Coronary artery (tissue), 2 donors: Measurements from ENCODE around the gene NPAS3.

Experiments
- DNase-seq: peaks from one replicate; pipeline ENCODE4 v3.0.0-alpha.2; 2017; ENCODE audit warnings: low spot score
- H3K27ac ChIP-seq, 2 donors: fragments of 200-600 bp; sonication (generic); one replicate each; pipeline ENCODE4 v1.5.1; 2016 to 2019
- H3K4me3 ChIP-seq: fragments of 200-600 bp; sonication (generic); 2 replicates; pipeline ENCODE4 v1.5.1; 2016; ENCODE audit warnings: mild to moderate bottlenecking, moderate library complexity
- CTCF ChIP-seq: fragments of 200-600 bp; sonication (generic); IDR thresholded peaks from one replicate; pipeline ENCODE4 v1.5.1; 2019; ENCODE audit warnings: antibody characterized with exemption

The NPAS3 gene

DNA sequence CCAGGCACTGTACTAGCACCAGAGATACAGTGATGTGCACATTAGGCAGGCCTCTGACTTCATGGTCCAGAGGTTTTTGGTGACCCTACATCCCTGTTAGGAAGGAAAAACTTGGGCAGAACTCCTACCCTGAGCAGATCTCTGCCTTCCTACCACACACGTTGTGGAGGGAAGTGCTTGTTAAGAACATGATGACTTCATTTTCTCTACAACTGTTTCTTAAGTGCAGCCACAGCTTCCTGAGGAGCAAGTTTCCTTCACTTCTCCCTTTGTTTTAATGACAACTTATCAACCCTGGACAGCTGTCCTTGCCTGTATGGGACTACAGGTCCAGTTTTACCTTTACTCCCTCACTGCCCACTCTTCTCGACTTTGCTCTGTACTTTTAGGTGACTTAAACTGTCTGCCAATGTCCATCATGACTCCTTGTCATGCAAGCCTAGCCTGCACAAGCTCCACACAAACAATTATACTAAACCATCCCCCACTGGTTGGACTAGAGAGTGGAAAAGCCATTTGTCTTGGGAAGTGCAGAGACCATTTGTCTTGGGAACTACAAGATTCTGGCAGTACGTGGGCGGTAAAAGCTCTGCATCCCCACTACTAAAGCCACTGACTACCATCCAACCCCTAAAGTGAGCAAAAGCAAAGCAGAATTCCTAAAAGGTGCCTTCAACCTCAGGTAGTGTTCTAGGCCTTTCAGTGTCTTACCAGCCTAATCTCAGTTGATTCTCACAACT lies 652.4 kb downstream of the NPAS3 start:
- no peak for TF ChIP-seq CTCF
- Histone ChIP-seq H3K4me3 (no peak overlapping the region), H3K27ac (no peak overlapping the region)
- DNase-seq = no peak

- Histone ChIP-seq H3K27ac (no peak overlapping the region), H3K4me3 (no peak overlapping the region)
- DNase-seq = no peak
- no peak for TF ChIP-seq CTCF
Measured at GRCh38 chr14:33592297-33592696, 653.6 kb downstream of the NPAS3 start.

GRCh38 chr14:33596211-33597080 lies 657.8 kb downstream of the NPAS3 start:
- H3K4me3 ChIP-seq = no peak overlapping the region
- no peak overlapping the region for H3K27ac ChIP-seq
- DNase-seq = no peak
- no peak for TF ChIP-seq CTCF

- TF ChIP-seq CTCF = no peak
- no peak for DNase-seq
- Histone ChIP-seq H3K27ac (no peak overlapping the region), H3K4me3 (no peak overlapping the region)
Measured at GRCh38 chr14:33598582-33598981, 659.9 kb downstream of the NPAS3 start.

DNA sequence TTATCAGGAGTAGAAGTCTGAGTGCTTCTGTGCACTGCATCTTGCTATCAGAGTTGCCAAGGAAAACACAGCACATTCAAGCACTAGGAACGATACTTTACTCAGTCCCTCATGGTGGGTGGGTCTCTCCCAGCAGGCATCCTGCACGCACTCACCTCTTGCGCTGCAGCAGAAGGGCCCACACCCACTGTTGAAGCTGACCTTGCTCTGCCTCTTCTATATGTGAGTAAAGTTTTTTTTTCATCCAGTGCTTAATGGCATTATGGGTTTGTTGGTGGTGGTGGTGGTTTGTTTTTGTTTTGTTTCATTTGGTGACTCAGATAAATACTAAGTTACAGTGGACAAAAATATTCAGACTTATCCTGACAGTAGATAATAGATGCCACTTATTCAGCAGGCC lies 663.7 kb downstream of the NPAS3 start:
- no peak for DNase-seq
- Histone ChIP-seq H3K27ac (no peak overlapping the region), H3K4me3 (no peak overlapping the region)
- no peak for TF ChIP-seq CTCF

DNA sequence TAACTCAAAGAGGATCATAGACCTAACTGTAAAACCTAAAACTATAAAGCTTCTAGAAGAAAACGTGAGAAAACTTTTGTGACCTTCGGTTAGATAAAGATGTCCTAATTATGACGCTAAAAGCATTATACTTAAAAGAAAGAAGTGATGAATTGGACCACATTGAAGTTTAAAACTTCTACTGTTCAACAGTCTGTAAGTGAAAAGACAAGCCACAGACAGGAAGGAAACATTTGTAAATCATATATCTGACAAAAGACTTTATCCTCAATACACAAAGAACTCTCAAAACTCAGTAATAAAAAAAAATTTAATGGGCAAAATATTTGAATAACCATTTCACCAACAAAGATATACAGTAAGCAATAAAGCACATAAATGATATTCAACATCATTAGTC lies 667.9 kb downstream of the NPAS3 start:
- no peak for DNase-seq
- Histone ChIP-seq H3K4me3 (no peak overlapping the region), H3K27ac (no peak overlapping the region)
- TF ChIP-seq CTCF = no peak
